HTERT RPE-1 (cell line): ENCODE results near the gene SPIN1.

Experiments used
- in situ Hi-C: fragments of 300-500 bp; cut with MboI; formaldehyde crosslinking; loops from 4 replicates; pipeline ENCODE4 v1.14.3; 2020; ENCODE audit warnings: low sequenced_read_pairs

SPIN1 gene

DNA sequence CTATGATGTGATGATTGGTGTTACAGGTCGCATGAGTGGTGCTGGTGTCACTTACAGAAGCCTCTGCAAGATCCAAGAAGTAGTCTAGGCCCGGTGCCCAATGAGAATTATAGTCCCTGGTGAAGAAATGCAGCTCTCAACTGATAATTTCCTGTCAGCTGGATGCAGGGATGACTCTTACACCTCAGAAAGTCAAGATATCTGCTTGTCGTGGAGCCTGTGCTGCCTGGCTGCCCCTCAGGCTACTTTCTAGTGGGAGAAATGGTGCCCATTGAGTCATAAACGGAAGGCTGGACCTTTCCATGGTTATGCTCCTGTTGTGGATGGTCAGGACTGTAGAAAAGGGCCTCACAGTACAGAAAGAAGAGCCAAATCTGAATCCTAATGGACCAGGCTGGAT is 99.9 kb downstream of the SPIN1 start:
- in situ Hi-C loops: no loop called here

DNA sequence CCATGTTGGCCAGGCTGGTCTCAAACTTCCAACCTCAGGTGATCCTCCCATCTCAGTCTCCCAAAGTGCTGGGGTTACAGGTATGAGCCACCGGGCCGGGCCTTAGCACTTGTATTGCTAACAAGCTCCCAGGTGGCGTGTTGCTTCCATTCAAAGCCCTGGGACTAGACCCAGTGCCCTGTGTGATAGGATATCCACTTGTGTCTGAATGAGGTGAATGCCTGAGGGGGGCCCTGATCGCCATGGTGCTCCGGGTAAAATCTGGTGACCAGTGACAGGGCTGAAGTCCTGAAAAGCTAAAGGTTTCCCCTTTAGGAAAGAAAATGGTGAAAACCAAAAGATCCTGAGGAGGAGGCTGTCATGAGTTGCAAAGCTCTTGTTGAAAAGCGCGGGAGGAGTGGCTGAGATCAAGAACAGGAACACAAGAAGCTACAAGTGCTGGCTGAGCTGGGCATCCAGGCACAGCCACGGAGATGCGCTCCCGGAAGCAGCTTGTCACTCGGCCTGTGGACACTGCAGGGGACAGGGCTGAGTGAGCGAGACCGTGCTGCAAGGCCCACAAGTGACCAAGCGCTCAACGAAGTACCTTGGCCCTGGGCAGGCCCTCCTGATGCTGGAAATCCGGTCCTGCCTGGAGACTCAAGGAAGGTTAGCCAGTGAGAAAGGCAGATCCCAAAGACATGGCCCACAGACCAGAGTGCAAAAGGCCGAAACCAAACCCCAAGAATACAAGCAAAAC is 106.9 kb downstream of the SPIN1 start:
- in situ Hi-C loops: no loop called here

DNA sequence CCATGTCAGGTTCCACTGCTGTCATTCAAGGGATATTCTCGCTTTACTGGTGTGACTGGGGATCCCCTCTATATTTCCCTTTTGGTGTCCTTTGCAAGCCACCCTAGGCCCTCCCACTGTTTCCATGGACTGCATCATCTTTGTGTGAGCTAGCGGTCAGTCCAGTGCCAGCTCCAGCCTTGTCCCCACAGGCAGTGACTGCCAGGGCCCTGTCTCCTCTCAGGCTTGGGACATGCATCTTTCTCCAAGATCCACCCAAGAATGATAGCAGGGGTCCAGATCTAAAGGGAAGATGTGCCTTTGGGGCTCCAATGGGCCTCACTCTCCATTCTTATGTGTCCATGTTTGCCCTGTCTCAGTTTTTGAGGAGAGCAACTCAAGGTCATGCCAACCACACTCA is 109.0 kb downstream of the SPIN1 start:
- in situ Hi-C loops: no loop called here

DNA sequence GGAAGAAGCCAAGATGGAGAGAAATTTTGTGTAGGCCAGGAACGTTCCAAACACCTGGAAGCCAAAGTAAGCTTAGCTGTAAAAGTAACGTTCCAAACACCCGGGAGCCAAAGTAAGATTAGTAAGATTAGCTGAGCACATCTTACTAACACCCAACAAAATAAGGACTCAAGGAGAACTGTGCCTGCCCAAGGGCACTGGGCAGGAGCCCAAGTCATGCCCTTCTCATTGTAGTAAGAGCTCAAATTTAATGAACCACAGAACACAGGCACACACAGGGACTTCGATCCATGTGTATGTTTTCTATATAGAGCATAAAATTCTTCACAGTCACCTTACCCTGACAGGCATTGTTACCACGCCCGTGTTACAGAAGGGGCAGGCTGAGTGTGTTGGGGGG is 110.6 kb downstream of the SPIN1 start:
- in situ Hi-C loops: no loop called here

DNA sequence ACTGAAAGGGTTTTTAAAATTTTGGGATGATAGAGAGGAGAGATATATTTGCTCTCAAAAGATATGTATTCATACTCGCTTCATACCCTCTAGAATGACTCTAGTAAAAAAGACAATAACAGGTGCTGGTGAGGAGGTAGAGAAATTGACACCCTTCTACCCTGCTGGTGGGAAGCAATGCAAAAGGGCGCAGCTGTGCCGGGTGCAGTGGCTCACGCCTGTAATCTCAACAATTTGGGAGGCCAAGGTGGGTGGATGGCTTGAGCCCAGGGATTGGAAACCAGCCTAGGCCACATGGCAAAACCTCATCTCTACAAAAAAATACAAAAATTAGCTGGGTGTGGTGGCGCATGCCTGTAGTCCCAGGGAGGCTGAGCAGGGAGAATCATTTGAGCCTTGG is 112.8 kb downstream of the SPIN1 start:
- in situ Hi-C loops: no loop called here

DNA sequence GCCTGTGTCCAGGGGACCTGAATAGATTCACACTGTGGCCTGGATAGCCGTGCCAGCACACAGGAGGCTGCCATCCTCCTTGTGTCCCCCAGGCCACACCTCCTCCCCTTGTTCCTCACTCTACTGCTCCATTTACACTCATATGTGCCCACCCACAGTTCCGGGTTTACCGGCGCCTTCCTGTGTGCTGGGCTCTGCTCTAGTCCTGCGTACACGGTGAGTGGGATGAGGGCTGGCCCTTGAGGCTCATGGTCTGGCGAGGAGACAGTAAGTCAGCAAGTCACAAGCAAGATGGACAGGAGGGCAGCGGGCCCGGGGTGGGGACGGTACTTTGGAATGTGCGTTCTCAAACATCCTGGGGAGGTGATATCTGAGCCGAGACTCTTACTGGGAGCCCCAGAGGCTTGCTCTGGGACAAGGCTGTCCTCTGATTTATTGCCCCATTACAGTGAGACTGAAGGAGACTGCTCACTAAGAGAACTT is 114.3 kb downstream of the SPIN1 start:
- in situ Hi-C loops: no loop called here

DNA sequence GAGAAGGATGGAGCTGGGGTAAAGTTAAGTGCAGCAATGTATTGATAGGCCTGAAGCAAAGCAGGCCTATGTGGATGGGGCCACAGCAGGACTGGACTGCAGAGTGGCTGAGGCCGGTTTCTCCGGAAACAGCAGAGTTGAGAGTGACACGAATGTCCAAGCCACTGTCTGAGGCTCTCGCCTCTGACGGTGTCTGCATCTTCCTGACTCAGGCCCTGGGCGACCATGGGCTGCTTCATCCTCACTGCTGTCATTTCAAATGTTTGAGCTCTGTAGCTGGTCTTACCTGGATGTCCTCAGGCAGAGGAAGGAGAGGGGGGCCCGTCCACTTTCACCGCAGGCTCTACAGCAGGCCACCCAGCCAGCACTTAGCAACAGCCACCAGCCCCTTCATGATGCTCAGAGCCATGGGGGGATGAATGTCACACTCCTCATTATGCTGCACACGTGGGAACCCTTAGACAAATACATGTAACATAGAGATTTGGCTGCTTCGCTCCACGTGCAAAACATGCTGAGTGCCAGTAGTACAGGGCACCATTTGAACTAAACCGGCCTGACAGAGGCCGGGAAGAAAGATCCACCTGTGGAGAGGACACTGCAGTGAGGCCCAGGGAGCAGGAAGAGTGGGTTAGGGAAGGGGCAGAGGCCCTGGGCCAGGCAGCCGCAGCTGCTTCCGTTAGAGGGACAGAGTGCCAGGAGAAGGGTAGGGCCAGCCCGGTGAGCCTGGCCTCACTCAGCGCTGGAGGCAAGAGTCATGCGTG is 115.0 kb downstream of the SPIN1 start:
- in situ Hi-C loops: no loop called here

DNA sequence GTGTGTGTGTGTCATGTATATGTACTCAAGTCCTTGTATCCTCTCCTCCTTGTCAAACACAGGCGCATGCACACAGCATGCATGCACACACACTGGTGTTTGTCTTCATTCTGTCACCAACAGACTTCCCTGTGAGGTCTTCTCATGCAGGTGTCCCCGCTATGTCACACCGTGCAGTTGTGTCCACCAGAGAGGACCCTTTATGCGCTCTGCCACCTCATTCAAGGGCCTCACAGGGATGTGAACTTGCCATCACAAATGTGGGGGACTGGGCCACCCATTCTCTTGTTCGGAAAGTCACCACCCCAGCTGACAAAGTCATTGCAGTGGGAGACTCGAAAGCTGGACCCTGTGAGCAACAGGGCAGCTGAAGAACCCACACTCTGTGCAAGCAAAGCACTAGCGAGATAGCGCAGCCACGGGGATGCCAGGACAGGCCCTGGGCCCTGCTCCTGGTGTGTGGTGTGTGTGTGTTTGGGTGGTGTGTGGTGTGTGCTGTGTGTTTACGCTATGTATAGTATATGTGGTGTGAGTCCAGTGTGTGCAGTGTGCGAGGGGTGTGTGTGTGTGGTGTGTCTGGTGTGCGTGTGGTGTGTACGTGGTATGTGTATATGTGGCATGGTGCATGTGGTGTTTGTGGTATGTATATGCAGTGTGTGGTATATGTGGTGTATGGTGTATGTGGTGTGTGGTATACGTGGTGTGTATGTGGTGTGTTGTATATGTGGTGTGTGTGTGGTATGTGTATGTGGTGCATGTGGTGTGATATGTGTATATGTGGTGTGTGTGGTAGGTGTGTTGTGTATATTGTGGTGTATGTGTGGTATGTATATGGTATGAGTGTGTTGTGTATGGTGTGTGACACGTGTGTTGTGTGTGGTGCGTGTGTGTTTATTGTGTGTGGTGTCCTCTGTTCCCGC is 115.9 kb downstream of the SPIN1 start:
- in situ Hi-C loops: no loop called here

DNA sequence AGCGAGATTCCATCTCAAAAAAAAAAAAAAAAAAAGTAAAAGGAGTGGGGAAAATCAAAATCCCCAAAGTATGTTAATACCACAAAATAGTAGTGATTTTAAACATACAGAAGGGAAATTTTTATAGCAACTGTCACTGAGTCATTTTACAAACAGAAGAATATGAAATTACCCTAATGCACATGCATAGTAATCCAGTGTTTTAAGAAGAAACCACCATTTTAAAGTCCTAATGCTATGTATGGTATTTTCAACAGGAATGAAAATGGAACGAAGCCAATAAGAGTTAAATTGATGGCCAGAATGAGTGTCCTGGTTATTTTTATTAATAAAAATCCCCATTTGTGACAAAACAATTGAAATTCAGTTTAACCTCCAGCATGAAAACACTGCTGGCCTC is 120.1 kb downstream of the SPIN1 start:
- in situ Hi-C loops: no loop called here

DNA sequence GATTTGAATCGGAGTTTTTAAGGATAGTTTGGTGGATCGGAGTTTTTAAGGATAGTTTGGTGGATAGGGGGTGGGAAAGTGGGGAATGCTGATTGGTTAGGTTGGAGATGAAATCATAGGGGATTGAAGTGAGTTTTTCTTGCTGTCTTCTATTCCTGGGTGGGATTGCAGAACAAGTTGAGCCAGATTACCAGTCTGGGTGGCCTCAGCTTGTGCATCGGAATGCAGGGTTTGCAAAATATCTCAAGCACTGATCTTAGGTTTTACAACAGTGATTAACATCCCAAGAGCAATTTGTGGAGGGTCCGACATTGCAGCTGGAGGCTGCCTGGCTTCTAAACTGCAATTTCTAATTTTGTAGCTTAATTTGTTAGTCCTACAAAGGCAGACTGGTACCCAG is 123.7 kb downstream of the SPIN1 start:
- in situ Hi-C loops: no loop called here

DNA sequence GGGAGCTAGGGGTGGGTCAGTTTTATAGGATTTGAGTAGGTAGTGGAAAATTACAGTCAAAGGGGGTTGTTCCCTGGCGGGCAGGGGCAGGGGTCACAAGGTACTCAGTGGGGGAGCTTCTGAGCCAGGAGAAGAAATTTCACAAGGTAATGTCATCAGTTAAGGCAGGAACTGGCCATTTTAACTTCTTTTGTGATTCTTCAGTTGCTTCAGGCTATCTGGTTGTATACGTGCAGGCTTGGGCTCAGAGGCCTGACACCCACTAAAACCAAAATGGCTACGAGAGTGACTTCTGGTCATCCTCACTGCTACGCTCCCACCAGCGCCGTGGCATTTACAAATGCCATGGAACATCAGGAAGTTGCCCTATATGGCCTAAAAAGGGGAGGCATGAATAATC is 126.0 kb downstream of the SPIN1 start:
- in situ Hi-C loops: no loop called here

DNA sequence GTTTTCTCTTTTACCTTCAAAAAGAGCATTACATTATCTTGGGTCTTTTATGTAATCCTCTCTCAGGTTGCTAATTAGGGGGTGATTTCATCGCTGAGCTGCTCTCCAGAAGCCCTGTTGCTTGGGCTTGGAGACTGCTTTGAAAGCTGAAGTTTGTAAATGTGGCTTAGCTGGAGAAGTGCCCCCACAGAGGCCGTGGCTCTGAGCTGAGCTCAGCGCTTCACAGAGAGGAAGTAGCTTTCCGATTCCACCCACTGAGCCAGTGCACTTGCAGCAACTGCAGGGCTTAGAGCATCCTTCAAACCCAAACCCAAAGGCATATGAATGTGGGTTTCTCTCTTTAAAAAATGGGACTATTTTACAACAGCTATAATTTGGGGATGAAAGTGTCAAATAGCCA is 133.1 kb downstream of the SPIN1 start:
- in situ Hi-C loops: no loop called here

DNA sequence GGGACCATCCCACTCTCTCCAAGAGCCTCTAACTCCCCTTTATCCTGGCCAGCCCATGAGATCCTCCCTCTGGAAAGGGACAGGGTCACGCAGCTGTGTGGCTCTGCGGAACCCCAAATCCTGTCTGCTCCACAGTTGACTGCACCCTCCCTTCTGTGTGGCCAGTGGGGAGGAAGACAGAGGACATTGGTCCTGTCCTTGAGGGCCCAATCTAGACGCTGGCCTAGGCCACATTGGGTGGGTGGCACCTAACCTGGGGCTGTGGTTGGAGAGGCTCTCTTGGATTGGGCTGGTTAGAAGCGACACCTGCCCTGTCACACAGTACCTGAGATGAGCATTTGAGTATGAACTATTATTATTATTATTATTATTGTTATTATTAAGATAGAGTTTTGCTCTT is 134.1 kb downstream of the SPIN1 start:
- in situ Hi-C loops: no loop called here

DNA sequence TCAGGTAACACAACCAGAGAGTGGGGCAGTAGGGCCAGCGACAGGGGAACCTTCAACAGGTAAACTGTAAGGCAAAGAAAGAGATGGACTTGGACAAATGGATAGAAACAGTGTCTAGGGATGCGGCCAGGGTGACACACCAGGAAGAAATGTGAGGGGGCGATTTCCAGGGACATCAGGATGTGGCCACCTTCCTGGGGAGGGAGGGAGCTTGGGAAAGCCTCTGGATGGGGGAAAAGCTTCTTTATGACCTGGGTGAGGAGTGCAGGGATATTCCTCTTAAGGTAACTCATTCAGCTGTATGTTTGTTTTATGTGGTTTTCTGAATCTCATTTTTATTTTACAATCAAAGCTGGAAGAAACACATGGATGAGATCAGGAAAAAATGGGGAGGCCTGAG is 134.8 kb downstream of the SPIN1 start:
- in situ Hi-C loops: no loop called here

DNA sequence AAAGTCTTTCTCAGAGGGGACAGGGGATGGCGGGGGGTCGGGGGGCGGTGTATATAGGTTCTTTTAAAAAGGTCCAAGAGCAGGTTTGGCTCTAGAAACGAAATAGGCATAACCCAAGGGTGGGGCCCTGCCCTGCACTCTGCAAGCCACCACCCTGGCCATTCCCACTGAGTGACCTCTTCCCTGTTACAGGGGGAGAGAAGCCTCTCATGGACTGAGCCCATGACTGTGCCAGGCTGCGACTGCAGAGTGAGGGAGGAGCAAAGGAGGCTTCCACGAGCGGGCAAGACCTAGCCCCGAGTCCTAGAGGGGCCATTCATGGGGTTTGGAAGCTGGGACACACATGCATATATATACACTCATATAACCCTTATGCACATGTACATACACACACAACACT is 136.7 kb downstream of the SPIN1 start:
- in situ Hi-C loops: no loop called here

DNA sequence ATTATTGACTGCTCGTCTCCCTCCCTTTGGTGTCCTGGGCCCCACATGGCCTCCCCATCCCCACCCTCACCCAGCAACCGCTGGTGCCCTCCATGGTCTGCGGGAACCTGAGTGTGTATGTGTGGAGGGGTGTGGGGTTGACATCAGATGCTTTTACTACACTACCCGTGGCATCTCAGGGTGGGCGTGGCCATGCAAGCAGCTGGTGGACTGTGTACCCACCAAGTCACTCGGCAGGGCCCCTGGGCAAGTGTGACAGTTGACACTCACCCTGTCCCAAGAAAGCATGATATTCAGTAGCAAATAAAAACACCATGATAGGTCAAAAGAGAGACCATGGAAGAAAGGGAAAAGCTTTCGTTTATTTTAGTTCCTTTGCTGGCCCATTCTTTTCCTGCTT is 139.4 kb downstream of the SPIN1 start:
- in situ Hi-C loops: no loop called here
